ENCODE measurements around the gene MED13L. TPM values are rescaled to one million over a fixed set of nuclear protein-coding genes. Genes with fewer than 3 reads are reported as not detected.
A peak's percentile ranks its signal among the peaks of the same experiment; 100 is the strongest.

MED13L gene
- total RNA-seq, 1 experiment from 2014 or later: 94.1 TPM

GRCh38 chr12:116188581-116188980 lies 88.9 kb downstream of the MED13L start:
- Histone ChIP-seq H3K27ac (ENCODE audit: low read depth, low read length, poor library complexity, severe bottlenecking) (no peak overlapping the region), H3K36me3 (ENCODE audit: insufficient read depth, low read length, poor library complexity, severe bottlenecking) (no peaks in the 10 kb centered on the region), H3K4me1 (ENCODE audit: insufficient read depth, low read length, poor library complexity, severe bottlenecking) (peaks cover 52% of the 10 kb centered on the region), H3K9me3 (ENCODE audit: low read depth, low read length, poor library complexity, severe bottlenecking) (no peaks in the 10 kb centered on the region), H3K27me3 (replicated peaks; ENCODE audit: insufficient read depth, low read depth, low read length, poor library complexity) (no peaks in the 10 kb centered on the region), H3K4me3 (ENCODE audit: low read depth, low read length, poor library complexity, severe bottlenecking) (no peak overlapping the region)
- ChIA-PET CTCF (no interaction called here), POLR2A (ENCODE audit: low non-redundant PET) (no interaction called here)
- no TSS peak for BruUV-seq (replicated peaks)
- TF ChIP-seq EZH2 (IDR thresholded peaks at IDR 0.05; ENCODE audit: borderline replicate concordance, low read depth, low read length, poor library complexity, severe bottlenecking) (no peak), CTCF (conservative IDR thresholded peaks at IDR 0.05; ENCODE audit: low read depth, low read length) (no peak)
- intact Hi-C loops (cut with micrococcal nuclease; ENCODE audit: unreplicated experiment): no loop called here
- DNase-seq (ENCODE audit: low spot score): no peak

DNA sequence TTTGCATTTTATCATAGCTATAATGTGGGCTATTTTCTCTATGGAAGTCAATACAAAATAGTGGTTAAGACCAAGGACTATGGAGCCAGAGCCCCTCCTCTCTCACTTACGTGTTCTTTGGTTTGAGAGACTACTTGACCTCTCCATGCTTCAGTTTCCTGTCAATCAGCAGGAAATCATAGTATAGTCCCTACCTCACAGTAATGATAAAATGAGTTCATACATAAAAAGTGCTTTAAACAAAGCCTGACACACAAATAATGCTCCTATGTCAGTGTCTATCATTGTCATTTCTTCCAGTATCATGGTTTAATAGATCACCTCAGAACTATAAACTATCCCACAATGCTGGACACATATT lies 90.4 kb downstream of the MED13L start:
- Histone ChIP-seq H3K27ac (ENCODE audit: low read depth, low read length, poor library complexity, severe bottlenecking) (peak overlapping the region; percentile 62), H3K9me3 (ENCODE audit: low read depth, low read length, poor library complexity, severe bottlenecking) (no peaks in the 10 kb centered on the region), H3K36me3 (ENCODE audit: insufficient read depth, low read length, poor library complexity, severe bottlenecking) (no peaks in the 10 kb centered on the region), H3K4me3 (ENCODE audit: low read depth, low read length, poor library complexity, severe bottlenecking) (peak overlapping the region; percentile 24), H3K27me3 (replicated peaks; ENCODE audit: insufficient read depth, low read depth, low read length, poor library complexity) (no peaks in the 10 kb centered on the region), H3K4me1 (ENCODE audit: insufficient read depth, low read length, poor library complexity, severe bottlenecking) (peaks cover 62% of the 10 kb centered on the region)
- peak; percentile 54 for DNase-seq (ENCODE audit: low spot score)
- no TSS peak for BruUV-seq (replicated peaks)
- intact Hi-C loops (cut with micrococcal nuclease; ENCODE audit: unreplicated experiment): no loop called here
- POLR2A ChIA-PET (ENCODE audit: low non-redundant PET): interaction anchor here (0.6 kb wide), 1 partner anchor 54 kb away, joined by 13 read pairs; no protein-coding TSS in a partner anchor
- TF ChIP-seq EZH2 (IDR thresholded peaks at IDR 0.05; ENCODE audit: borderline replicate concordance, low read depth, low read length, poor library complexity, severe bottlenecking) (no peak), CTCF (conservative IDR thresholded peaks at IDR 0.05; ENCODE audit: low read depth, low read length) (no peak)
- CTCF ChIA-PET: no interaction called here

- H3K4me1 ChIP-seq (ENCODE audit: insufficient read depth, low read length, poor library complexity, severe bottlenecking): peaks cover 62% of the 10 kb centered on the region
- intact Hi-C loops (cut with micrococcal nuclease; ENCODE audit: unreplicated experiment): no loop called here
- TF ChIP-seq CTCF (conservative IDR thresholded peaks at IDR 0.05; ENCODE audit: low read depth, low read length) (no peak), EZH2 (IDR thresholded peaks at IDR 0.05; ENCODE audit: borderline replicate concordance, low read depth, low read length, poor library complexity, severe bottlenecking) (no peak)
- CTCF ChIA-PET: no interaction called here
- H3K4me3 ChIP-seq (ENCODE audit: low read depth, low read length, poor library complexity, severe bottlenecking): peak overlapping the region; percentile 24
- DNase-seq (ENCODE audit: low spot score): peak; percentile 58
- BruUV-seq (replicated peaks): no TSS peak
- H3K27me3 ChIP-seq (replicated peaks; ENCODE audit: insufficient read depth, low read depth, low read length, poor library complexity): no peaks in the 10 kb centered on the region
- H3K27ac ChIP-seq (ENCODE audit: low read depth, low read length, poor library complexity, severe bottlenecking): peak overlapping the region; percentile 62
- POLR2A ChIA-PET (ENCODE audit: low non-redundant PET): no interaction called here
- H3K9me3 ChIP-seq (ENCODE audit: low read depth, low read length, poor library complexity, severe bottlenecking): no peaks in the 10 kb centered on the region
- no peaks in the 10 kb centered on the region for H3K36me3 ChIP-seq (ENCODE audit: insufficient read depth, low read length, poor library complexity, severe bottlenecking)
Observed at GRCh38 chr12:116186482-116187150, 90.9 kb downstream of the MED13L start.

Data from A673 (cell line).